NCI-H2196 treated with DMSO at 0.1 percent for 48 hours (cell line): ENCODE measurements around the gene VWA8.
"Not testable (repeated sequence)": the region's sequence is repeated elsewhere in the genome, so short reads cannot be mapped to it uniquely, and the experiment has no call there.

ENCODE experiments used
- DNase-seq: peaks from one replicate; lab custom pipeline; 2025; ENCODE audit not compliant: unreplicated experiment; lab: John Stamatoyannopoulos, UW

The VWA8 gene

GRCh38 chr13:41565216-41565615 is 395.7 kb downstream of the VWA8 start:
- DNase-seq = no peak

GRCh38 chr13:41563984-41564365 is 396.9 kb downstream of the VWA8 start:
- DNase-seq = no peak

GRCh38 chr13:41563341-41563983 is 397.4 kb downstream of the VWA8 start:
- no peak for DNase-seq

GRCh38 chr13:41562541-41563178 is 398.2 kb downstream of the VWA8 start:
- DNase-seq = no peak

GRCh38 chr13:41562083-41562482 is 398.8 kb downstream of the VWA8 start:
- DNase-seq = no peak

GRCh38 chr13:41561170-41561569 is 399.7 kb downstream of the VWA8 start:
- DNase-seq = no peak

GRCh38 chr13:41558781-41559560 is 401.9 kb downstream of the VWA8 start:
- DNase-seq = no peak

- DNase-seq = no peak
These were observed 403.2 kb downstream of the VWA8 start for GRCh38 chr13:41557719-41558118.

- DNase-seq = no peak
These were observed 406.1 kb downstream of the VWA8 start for GRCh38 chr13:41554626-41555386.

GRCh38 chr13:41554180-41554579 is 406.7 kb downstream of the VWA8 start:
- no peak for DNase-seq

- no peak for DNase-seq
These were observed 408.9 kb downstream of the VWA8 start for GRCh38 chr13:41552031-41552430.

GRCh38 chr13:41550276-41550675 is 410.6 kb downstream of the VWA8 start:
- no peak for DNase-seq

- no peak for DNase-seq
These were observed 411.4 kb downstream of the VWA8 start for GRCh38 chr13:41549491-41549890.

GRCh38 chr13:41548910-41549309 is 412.0 kb downstream of the VWA8 start:
- no peak for DNase-seq

GRCh38 chr13:41548031-41548430 is 412.9 kb downstream of the VWA8 start:
- no peak for DNase-seq

- DNase-seq = no peak
These were observed 413.5 kb downstream of the VWA8 start for GRCh38 chr13:41547251-41548000.

GRCh38 chr13:41546372-41547190 is 414.3 kb downstream of the VWA8 start:
- no peak for DNase-seq

- DNase-seq = no peak
These were observed 415.5 kb downstream of the VWA8 start for GRCh38 chr13:41545432-41545707.

- DNase-seq = no peak
These were observed 417.1 kb downstream of the VWA8 start for GRCh38 chr13:41543664-41544300.

GRCh38 chr13:41542799-41543198 is 418.1 kb downstream of the VWA8 start:
- not testable (repeated sequence) for DNase-seq
